CD4-positive, alpha-beta T cell treated with Interleukin-15 for 1 hour (primary cell): ENCODE measurements around the gene FOXJ3.

Experiments used
- DNase-seq: peaks from one replicate; pipeline ENCODE4 v3.0.0-alpha.2; 2020

FOXJ3 gene

DNA sequence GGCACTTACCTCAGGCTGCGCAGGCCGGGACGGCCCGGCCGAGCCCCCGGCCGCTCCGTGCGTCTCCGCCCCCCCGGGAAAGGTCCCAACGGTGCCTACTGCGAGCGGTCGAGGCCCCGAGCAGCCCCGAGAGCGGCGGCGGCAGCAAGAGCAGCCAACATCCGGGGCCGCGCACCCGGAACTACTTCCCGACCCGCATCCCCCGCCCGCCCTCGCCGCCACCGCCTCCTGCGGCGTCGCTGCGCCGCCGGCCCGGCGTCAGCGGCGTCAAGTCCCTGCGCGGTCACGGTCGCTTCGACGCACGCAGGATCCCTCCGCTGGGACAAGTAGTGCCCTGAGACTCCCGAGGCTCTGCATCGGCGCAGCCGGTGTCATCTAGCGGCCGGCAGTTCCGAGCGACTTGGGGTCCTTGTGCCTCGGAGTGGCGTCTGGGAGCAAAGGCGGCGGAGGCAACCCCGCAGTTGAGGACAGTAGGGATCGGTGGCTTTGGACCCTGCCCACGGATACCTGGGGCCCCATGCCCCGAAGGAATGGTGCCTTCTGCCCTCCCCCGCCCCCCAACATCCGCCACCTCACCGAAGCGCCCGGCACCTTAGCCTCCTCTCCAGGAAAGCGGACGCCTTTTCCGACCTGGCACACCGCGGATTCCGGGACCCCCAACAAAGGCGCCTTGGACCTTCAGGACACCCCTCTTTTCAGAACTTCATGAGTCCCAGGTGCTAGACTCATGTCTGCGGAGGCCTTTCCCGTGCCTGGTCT, at the start of gene FOXJ3:
FOXJ3 (minus strand) TSS at position 186 of the 759 bp plus-strand sequence. CDS start 24,142 bp downstream, outside the sequence.
- peak; percentile 90 for DNase-seq

DNA sequence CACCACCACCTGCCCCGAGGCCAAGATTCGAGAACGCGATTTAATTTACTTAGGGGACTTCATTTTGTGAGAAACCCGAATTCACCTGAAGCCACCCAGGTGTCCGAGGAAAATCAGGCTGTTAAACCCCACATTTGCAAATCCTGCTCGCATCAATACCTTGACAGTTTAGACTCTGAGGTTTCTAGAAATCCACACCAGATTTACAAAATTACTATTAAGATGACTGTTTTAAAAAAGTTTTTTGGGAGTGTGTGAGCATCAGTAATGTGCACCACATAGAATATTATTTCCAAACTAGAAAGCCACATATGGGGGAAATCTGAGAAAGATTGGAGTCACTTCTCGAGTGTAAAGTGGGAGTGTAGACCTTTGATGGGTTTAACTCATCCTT, 46.2 kb upstream of the FOXJ3 start:
- no peak for DNase-seq

DNA sequence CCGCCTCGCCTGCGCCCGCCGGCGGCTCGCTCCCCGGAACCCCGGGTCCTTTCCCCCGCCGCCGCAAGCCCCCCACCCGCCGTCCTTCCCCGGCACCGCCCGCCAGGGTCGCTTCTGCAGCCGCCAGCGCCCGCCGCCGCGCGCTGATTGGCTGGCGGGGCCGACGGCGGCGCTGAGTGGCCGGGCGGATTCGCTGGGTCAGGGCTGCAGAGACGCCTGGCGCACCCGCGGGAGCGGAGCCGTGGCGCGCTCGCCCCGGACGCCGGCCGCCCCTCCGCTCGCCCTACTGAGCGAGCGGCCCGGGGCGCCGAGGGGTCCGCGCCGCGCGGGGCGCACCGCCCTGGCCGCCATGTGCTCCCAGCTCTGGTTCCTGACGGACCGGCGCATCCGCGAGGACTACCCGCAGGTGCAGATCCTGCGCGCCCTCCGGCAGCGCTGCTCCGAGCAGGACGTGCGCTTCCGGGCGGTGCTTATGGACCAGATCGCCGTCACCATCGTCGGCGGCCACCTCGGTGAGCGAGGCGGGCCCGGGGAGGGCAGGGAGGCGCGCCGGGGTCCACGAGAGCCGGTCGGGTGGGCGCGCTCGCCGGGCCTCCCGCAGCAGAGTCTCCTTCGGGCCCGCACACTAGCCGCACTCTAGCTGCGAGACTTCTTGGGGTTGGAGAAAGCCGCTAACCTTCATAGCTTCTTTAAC, 45.7 kb upstream of the FOXJ3 start, which contains the start of gene RIMKLA:
RIMKLA (plus strand) TSS at position 207 of the 694 bp plus-strand sequence; CDS start at position 350, 143 bp downstream.
- peak; percentile 26 for DNase-seq

DNA sequence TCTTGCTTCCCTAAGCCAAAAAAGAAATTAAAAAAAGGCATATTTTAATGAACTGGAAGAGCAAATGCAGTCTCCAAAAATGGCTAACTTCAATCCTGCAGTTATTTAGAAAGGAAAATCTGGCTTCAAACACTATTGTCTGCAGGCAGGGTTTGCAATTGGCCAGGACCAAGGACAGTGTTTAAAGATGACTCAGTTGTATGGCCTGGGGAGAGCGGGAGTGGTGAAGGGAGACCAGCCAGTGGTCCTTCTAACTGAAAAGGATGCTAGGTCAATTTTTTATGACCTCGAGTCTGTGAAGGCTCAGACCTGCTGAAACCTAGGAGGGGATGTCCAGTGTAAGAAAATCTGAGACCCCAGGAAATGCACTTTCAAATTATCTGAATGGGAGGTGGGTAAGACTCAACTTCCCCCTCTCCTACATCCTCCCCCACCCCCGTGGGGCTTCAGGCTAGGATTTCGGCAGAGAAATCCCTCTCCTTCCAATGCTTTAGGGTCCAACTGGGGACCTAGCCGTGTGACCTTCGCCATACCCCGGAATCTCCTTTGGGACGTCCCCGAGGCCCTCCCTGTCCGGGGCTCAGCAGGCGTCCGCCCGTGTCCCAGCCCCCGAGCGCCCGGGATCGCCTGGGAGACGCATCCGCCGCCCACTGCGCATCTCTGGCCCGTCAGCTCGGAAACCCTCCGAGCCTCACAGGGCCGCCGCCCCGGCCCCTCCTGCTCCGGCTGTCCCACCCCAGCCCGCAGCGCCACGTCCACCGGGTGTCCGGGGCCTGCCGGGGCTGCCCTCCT, 45.0 kb upstream of the FOXJ3 start:
- DNase-seq: no peak

DNA sequence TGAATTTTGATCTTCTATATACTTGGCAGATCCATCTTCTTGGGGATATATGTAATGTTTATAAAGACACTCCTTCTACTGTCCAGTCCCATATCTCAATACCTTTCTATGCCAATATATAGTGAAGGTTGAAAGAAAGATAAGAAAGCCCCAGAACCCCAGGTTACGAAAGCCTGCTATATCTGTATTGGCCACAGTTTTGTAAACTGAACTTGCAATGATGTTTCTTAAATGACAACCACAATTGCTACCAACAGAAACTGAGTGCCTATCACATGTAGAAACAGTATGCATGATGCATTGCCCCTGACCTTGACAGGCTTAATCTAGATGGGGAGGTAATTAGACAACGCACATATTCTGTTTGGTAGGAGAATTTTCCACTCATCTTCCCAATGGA, 37.8 kb upstream of the FOXJ3 start:
- DNase-seq: no peak

DNA sequence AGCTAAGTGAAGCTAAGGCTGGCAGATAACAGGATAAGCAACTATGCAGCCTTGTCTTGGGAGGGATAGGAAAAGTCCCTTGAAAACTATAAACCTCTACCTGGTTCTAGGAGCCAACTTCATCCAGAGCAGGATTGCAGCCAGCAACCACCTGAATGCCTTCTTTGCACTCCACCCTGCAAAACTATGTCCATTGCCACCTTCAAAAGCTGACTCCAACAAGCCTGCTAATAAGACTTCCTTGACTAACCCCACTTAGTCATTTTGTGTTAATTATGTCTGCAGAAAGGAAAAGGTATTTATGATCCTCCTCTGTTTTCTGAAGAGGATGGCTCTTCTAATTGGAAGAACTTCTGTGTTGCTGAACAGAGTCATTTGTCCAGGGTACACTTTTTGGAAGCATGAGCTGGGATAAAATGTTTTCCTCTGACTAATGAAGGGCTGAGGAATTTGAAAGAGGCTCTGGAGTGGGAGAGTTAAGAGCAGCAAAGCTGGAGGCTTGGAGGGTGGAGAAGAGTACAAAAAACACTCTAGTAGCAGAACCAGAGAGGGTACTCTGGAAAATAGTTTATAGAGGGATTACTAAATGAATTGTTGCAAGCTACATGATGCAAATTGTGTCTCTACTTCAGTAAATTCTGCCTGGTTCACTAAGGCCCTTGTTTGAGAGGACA, 36.0 kb upstream of the FOXJ3 start:
- DNase-seq: no peak

DNA sequence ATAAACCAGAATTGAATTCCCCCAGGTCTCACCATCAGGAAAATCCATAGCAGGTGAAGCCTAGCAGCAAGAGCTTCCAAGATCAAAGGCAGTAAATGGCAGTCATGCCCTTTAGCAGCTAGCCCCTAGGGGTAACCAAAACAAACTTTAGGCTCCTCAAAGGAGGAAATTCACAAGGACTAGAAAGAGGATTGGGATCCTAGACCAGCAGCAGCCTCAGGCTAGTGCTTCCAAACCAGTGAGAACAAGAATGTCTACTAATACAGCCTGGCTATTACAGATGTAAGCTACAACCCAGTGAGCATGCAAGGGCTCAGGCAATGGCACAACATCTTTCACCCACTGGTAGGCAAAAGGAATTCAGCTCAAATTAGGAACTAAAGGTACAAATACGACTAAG, 34.4 kb upstream of the FOXJ3 start:
- no peak for DNase-seq

DNA sequence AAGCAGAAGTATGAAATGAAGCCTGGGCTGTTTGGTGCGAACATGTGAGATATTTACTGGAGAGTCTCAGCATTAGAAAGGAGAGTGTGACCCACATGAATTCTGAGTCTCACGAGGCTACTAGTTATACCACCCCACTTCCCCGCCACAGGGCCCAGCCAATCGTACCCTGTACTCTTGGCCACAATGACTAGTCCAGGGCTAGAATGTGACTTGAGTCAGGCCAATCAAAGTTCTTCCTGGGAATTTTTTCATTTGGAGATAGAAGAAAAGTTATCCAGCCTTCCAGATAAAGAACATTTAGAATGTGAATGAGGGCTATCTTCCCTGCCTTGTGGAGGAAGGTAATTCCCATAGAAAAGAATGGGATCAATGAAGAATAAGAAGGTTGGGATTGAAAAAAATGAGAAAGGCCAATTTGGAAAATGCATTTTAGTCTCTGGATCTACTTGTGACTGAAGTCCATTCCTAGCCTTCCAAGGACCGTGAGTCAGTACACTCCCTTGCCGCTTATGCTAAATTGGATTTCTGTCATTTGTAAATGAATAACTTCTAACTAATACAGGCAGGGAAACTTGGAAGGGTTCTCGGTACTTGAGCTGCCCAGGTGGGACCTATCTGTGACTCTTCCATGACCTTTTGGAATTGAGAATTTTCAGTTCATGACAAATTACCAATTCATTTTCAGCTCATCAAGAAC, 33.2 kb upstream of the FOXJ3 start:
- DNase-seq: no peak

DNA sequence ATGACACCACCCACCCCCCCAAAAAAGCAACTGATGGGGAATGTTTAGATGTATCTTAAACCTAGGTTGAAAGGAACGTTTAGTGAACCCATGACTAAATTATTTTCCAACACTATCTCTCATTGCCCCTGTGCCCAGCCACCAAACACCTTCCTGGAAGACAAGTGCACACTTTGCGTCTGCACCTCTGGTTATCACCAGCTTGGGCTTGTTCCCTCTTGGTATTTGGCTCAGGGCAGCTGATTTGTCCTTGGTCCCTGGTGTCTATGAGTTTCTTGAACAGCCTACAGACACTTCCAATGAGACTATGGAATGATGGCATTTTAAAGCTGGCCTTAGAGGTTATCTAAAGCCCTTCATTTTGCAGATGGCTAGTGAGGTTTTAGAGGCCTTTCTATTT, 30.1 kb upstream of the FOXJ3 start:
- no peak for DNase-seq

DNA sequence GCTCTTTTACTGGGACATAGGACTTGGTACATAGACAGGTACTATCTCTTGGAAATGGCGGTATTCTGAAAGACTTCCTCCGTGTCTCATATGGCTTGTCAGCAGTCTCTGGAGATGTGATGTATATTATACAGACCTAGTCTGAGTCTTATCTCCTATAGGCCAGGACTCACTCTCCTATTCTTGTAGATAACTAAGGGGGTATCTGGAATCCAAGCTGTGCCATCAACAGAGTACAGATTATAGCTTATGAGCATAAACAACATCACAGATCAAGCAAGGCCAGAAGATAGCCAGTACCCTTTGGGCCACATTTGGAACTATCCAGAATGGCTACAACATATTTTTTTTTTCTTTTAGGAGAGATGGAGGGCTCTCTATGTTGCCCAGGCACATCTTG, 29.5 kb upstream of the FOXJ3 start:
- no peak for DNase-seq

DNA sequence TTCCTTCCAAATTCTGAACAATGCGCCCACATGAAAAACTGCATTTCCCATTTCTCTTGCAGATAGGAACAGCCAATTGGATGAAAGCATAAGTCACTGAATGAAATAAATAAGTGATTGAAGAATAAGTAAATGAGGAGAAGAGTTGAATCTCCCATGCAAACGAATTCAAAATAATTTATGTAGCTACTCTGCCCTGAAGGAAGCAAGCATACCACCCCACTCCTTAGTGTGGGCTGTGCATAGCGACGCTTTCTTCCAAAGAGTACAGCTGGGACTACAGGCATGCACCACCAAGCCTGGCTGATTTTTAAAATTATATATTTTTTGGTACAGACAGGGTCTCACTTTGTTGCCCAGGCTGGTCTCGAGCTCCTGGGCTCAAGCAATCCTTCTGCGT, 29.1 kb upstream of the FOXJ3 start:
- no peak for DNase-seq

DNA sequence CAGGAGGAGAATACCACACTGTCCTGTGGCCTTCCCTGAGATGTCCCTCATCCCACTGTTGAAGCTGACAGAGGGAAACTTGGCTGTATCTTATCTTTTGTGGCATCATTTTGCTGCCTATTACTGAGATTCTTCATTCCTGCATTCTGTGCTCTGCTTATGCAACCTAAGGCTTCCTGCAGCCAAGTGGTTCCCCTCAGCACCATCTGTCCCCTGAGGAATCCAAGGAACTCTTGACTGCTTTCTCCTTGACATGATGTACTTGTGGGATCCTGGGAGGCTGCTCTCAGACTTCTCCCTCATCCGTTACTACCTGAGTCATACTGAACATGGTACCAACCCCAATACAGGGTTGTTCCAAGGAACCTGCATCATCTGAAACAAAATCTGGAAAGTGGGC, 24.4 kb upstream of the FOXJ3 start:
- DNase-seq: no peak

DNA sequence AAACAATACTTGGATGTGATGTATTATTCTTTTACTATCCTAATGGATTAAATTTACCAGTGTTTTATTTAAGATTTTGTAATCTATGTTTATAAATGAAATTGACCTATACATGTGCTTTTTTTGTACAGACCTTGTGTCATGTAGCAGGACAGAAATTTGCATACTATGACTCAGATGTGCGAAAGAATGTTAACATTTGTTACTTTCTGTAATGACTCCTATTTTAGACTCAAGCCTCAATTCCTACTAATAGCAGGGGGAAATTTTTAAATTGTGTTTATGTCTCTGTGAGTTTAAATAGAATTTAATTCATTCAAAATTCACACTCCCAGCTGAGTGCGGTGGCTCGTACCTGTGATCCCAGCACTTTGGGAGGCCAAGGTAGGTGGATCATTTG, 23.8 kb upstream of the FOXJ3 start:
- no peak for DNase-seq

DNA sequence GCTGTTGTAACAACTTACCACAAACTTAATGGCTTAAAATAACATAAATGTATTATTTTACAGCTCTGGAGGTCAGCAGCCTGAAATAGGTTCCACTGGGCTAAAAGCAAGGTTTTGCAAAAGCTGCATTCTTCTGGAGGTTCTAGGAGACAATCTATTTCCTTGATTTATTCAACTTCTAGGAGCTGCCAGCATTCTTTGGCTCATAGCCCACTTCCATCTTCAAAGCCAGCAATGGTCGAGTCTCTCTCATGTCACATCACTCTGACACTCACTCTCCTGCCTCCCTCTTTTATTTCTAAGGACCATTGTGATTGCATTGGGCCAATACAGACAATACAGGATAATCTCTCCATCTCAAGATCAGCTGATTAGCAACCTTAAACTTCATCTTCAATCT, 15.1 kb upstream of the FOXJ3 start:
- DNase-seq: no peak

DNA sequence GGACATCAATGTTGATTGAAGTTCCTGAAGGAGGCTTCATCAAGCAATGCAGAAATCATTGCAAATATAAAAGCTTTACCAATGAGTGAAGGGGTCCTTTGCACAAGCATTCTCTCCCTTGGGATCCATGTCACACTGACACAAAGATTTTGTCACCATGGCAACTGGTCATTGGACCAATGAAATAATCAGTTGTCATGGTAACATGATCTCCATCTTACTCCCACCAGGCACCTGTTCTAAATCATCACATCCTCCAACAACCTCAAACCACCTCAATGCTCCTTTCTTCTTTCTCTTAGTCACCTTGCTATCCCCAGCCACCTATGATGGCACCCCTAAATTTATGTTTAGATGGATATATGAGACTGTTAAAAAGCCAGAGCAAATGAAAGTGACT, 13.5 kb upstream of the FOXJ3 start:
- DNase-seq: no peak

DNA sequence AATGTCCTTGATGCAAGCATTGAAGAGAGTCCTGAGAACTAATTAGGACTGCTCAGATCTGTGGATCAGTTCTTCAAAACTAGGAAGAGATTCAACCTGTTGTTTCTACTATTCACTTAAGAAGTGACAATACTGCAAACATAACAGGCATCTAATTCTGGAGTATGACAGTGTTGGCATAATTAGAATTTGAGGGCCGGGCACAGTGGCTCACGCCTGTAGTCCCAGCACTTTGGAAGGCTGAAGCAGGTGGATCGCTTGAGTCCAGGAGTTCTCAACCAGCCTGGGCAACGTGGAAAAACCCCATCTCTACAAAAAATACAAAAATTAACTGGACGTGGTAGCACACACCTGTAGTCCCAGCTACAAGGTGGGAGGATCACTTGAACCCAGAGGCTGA, 8.0 kb upstream of the FOXJ3 start:
- DNase-seq: no peak

DNA sequence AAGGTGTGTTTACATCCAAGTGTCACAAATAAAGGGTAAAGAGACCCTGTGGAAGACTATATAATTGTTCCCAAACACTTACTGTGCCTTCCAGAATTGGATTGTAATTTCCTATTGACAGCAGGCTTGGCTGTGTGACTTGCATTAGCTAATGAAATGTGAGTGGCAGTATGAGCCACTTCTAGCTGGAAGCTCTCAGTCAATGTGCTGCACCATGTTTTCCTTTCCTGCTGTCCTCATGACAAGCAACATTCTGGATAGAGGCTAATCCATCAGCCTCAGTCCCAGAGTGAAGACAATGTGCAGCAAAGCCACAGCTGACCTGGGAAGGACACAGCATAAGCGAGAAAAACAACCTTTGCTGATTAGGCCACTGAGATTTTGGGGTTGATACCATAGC, 5.9 kb upstream of the FOXJ3 start:
- no peak for DNase-seq

DNA sequence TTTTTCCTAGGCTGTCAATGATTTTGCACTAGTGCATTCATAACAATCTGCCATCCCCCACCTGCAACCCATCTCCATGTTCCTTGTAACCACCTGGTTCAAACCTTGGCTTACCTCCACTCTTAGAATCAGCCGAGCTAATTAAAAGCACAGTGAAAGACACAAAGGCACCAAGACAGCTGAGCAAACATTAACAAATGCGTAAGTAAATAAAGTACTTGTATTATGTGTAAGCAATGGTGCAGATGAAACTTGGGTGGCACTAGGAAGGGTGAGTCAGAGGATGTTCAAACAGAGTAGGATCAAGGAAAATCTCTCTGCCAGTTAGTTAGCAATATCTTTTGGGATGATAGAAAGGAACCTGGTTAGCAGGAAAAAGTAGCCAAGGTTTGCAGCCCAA, 5.1 kb upstream of the FOXJ3 start:
- DNase-seq: no peak

DNA sequence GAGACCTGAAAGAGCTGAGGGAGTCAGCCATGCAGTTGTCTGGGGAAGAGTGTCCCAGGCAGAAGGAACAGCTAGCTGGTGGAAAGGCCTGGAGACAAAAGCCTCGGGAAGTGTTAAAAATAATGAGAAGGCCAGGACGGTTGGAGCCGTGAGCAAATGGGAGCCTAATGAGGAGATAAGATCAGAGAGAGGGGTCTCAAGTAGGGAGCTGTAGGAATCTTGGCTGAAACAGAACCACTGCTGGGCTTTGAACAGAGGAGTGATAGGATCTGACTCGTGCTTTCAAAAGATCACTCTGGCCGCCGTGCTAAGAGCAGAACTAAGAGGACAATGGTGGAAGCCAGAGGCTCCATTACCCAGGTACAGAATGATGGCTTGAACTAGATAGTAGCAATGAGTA, 1.9 kb upstream of the FOXJ3 start:
- DNase-seq: no peak

DNA sequence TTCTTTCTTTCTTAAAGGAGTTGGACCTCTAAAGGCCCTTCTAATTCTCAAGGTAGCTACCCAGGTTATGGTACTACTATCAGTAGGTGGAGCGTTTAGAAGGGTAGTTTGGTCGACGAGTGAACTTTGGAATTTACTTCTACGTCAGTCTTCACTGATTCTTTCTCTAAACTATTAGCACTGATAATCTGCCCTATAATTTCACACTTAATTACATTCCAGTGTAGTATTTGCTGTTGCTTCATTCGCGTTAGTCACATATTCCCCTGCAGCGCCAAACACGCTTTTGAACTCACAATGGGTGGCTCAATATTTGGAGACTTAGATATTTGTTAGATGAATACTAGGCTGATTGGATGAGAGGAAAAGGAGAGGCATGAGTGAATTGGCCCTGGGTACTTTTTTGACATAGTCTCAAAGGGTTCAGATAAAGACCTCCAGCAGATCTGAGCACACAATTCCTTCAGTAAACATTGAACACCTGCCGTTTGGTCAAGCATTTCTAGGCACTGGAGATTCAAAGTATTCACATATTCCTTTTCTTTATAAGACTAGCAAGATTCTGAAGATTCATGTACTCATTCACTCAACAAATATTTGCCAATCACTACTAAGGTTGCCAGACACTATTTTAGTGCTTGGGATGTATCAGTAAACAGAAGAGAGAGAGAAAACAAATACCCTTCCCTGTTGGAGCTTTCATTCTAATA, 929 bp upstream of the FOXJ3 start:
- DNase-seq: no peak

DNA sequence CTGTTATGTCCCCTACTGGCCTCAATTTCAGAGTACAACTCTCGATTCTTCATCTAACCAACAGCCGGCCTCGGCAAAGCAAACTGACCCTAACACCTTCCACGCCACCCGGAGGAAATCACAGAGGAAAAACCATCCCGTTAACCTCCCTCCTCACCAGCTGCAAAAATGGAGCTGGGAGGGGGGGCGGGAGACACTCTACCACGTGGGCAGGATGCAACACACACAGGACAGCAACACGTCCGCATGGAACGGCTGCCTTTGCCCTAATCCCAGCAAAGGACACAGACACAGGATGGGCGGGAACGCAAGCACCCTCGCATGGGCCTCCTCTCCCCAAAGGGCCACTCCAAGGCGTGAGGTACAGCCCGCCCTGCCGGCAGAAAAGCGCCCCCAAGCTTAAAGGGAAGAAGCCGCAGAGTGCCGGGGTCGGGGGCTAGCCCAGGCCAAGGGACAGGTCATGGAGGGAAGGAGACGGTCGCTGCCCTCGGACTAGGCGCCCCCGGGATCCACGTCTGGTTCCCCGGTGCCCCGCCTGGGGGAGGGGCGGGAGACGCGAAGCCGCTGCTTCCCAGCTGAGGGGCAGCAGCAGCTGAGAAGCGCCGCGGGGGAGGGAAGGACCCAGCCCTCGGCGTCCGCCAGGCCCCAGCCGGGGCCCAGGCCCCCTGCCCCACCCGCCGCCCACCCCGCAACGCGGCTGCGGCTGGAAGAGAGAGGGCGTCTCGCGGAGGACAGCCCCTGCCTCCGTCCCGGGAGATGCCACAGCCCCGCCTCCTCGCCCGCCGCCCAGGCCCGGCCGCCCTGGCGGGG, 590 bp downstream of the FOXJ3 start:
- peak; percentile 18 for DNase-seq
